Measurements from ENCODE around the gene TANC1.

DNA sequence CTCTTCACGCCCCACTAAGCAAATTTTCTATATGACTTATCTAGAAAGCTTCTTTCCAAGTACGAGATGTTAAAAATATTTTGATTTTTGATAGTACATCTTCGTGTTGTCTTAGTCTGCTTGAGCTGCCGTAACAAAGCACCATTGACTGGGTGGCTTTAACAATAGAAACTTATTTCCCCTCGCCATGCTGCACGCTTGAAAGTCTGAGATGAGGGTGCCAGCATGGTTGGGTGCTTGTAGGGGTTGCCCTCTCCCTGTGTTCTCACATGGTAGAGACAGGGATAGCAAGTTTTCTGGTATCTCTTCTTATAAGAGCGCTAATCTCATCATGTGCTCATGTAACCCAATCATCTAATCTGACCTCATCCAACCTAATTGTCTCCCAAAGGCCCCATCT is 106.2 kb downstream of the TANC1 start:
- TF ChIP-seq, protein P1, sequence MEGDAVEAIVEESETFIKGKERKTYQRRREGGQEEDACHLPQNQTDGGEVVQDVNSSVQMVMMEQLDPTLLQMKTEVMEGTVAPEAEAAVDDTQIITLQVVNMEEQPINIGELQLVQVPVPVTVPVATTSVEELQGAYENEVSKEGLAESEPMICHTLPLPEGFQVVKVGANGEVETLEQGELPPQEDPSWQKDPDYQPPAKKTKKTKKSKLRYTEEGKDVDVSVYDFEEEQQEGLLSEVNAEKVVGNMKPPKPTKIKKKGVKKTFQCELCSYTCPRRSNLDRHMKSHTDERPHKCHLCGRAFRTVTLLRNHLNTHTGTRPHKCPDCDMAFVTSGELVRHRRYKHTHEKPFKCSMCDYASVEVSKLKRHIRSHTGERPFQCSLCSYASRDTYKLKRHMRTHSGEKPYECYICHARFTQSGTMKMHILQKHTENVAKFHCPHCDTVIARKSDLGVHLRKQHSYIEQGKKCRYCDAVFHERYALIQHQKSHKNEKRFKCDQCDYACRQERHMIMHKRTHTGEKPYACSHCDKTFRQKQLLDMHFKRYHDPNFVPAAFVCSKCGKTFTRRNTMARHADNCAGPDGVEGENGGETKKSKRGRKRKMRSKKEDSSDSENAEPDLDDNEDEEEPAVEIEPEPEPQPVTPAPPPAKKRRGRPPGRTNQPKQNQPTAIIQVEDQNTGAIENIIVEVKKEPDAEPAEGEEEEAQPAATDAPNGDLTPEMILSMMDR (conservative IDR thresholded peaks at IDR 0.05 in 1 of 2, IDR thresholded peaks at IDR 0.05 in 1 of 2; ENCODE audit: extremely low read depth in 1 of 2, insufficient read depth in 1 of 2, low read depth in 1 of 2, low read length in 2 of 2): no peak
- TF ChIP-seq EZH2 (IDR thresholded peaks at IDR 0.05; ENCODE audit: borderline replicate concordance, low read length): no peak
